ENCODE data around the gene NEK11.
A peak's percentile ranks its signal among the peaks of the same experiment; 100 is the strongest.
"Not testable (repeated sequence)": the region's sequence is repeated elsewhere in the genome, so short reads cannot be mapped to it uniquely, and the experiment has no call there.

The NEK11 gene

GRCh38 chr3:131020122-131020693 lies 6.5 kb upstream of the NEK11 start:
- no peak overlapping the region for H3K27ac Mint-ChIP-seq
- peaks cover 49% of the 10 kb centered on the region for H3K36me3 Mint-ChIP-seq (ENCODE audit: low read depth)
- no peaks in the 10 kb centered on the region for H3K27me3 Mint-ChIP-seq (ENCODE audit: low read depth)
- H3K9me3 Mint-ChIP-seq: no peaks in the 10 kb centered on the region
- peaks cover 33% of the 10 kb centered on the region for H3K4me1 Mint-ChIP-seq (ENCODE audit: low read depth)
- H3K4me3 Mint-ChIP-seq: no peak overlapping the region
- no peak for DNase-seq (ENCODE audit: low spot score)

DNA sequence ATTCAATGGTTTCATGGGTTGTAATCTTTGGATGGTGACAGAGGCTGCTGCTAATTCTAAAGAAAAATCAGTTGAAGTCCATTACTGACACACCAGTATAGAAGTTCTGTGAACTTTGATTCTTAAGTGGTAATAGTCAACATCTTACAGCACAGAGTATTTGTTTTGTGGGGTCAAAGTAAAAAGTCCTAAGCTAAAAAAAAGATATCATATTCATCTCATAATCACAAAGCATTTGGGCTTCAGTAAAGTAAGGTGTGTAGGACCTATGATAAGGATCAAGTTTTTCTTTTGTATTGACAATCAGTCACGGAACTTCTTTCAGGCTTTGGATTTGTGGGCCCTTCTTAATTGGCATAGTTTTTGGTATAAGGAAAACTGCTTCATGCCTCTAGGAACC lies 1.1 kb upstream of the NEK11 start:
- peaks cover 45% of the 10 kb centered on the region for H3K4me1 Mint-ChIP-seq (ENCODE audit: low read depth)

GRCh38 chr3:131028844-131029243 lies 2.2 kb downstream of the NEK11 start:
- no peak overlapping the region for H3K27ac Mint-ChIP-seq
- peaks cover 4% of the 10 kb centered on the region for H3K27me3 Mint-ChIP-seq (ENCODE audit: low read depth)
- peaks cover 13% of the 10 kb centered on the region for H3K36me3 Mint-ChIP-seq (ENCODE audit: low read depth)
- DNase-seq (ENCODE audit: low spot score): no peak
- no peaks in the 10 kb centered on the region for H3K9me3 Mint-ChIP-seq
- H3K4me3 Mint-ChIP-seq: no peak overlapping the region
- H3K4me1 Mint-ChIP-seq (ENCODE audit: low read depth): peaks cover 31% of the 10 kb centered on the region

More for the DNA sequence above, 1.1 kb upstream of the NEK11 start:
- no peaks in the 10 kb centered on the region for H3K9me3 Mint-ChIP-seq
- H3K27ac Mint-ChIP-seq: peak overlapping the region; percentile 94
- peaks cover 4% of the 10 kb centered on the region for H3K27me3 Mint-ChIP-seq (ENCODE audit: low read depth)
- DNase-seq (ENCODE audit: low spot score): no peak
- H3K4me3 Mint-ChIP-seq: peak overlapping the region; percentile 84
- peaks cover 25% of the 10 kb centered on the region for H3K36me3 Mint-ChIP-seq (ENCODE audit: low read depth)

DNA sequence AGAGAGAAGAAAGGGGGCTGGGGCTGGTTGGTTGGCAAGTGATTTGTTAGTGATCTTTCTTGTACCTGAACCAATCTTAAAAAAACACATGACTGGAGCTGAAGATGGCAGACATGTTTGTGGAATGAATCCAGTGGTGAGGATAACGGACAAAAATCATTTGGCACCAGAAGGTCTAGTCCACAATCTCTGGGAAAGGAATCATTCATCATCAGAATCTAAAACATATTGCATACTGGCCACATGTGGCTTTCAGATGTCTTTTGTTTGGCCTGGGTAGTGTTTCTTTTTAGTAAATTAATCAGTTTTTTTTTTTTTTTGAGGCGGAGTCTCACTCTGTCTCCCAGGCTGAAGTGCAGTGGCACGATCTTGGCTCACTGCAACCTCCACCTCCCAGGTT lies 5.0 kb downstream of the NEK11 start:
- H3K27ac Mint-ChIP-seq: no peak overlapping the region
- no peak overlapping the region for H3K4me3 Mint-ChIP-seq
- peaks cover 4% of the 10 kb centered on the region for H3K27me3 Mint-ChIP-seq (ENCODE audit: low read depth)

DNA sequence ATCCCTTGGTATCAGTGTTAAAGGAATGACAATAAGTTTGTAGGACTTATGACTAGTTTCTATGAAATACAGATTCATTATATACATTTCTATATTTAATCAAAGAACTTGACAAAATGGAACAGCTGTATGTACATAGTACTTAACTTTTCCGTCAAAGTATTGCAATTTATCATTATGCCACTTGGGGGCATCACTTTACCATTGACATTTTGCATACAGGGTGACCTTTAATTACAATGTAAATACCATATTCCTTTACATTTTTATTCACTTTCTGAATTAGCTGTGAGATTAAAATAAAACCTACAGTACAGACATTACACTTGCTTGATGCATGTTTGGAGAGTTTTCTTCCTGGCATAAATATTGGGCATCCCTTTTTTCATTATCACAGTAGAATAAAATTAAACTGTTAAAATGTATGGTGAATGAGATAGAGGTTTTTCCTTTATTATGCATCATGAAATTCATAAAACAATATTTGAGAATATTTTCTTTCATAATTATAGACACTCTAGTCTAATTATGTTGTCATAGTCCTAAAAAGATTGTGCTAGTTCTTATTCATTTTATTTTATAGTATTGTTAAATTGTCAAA lies 6.9 kb downstream of the NEK11 start:
- Mint-ChIP-seq H3K27ac (no peak overlapping the region), H3K4me1 (ENCODE audit: low read depth) (peaks cover 6% of the 10 kb centered on the region), H3K36me3 (ENCODE audit: low read depth) (no peaks in the 10 kb centered on the region), H3K9me3 (no peaks in the 10 kb centered on the region), H3K27me3 (ENCODE audit: low read depth) (peaks cover 3% of the 10 kb centered on the region), H3K4me3 (no peak overlapping the region)
- DNase-seq (ENCODE audit: low spot score): no peak

More for the DNA sequence above, 5.0 kb downstream of the NEK11 start:
- no peak for DNase-seq (ENCODE audit: low spot score)
- H3K9me3 Mint-ChIP-seq: no peaks in the 10 kb centered on the region
- peaks cover 8% of the 10 kb centered on the region for H3K4me1 Mint-ChIP-seq (ENCODE audit: low read depth)
- no peaks in the 10 kb centered on the region for H3K36me3 Mint-ChIP-seq (ENCODE audit: low read depth)

- Mint-ChIP-seq H3K4me1 (ENCODE audit: low read depth) (peaks cover 13% of the 10 kb centered on the region), H3K27ac (no peak overlapping the region), H3K36me3 (ENCODE audit: low read depth) (no peaks in the 10 kb centered on the region), H3K4me3 (no peak overlapping the region), H3K9me3 (peaks cover under 1% of the 10 kb centered on the region), H3K27me3 (ENCODE audit: low read depth) (peaks cover 2% of the 10 kb centered on the region)
- no peak for DNase-seq (ENCODE audit: low spot score)
Observed at GRCh38 chr3:131036200-131036816, 9.6 kb downstream of the NEK11 start.

- H3K9me3 Mint-ChIP-seq: peaks cover 5% of the 10 kb centered on the region
- H3K4me1 Mint-ChIP-seq (ENCODE audit: low read depth): peaks cover 17% of the 10 kb centered on the region
- no peak overlapping the region for H3K27ac Mint-ChIP-seq
- DNase-seq (ENCODE audit: low spot score): no peak
- H3K4me3 Mint-ChIP-seq: no peak overlapping the region
- peaks cover 4% of the 10 kb centered on the region for H3K36me3 Mint-ChIP-seq (ENCODE audit: low read depth)
- H3K27me3 Mint-ChIP-seq (ENCODE audit: low read depth): peaks cover 2% of the 10 kb centered on the region
Observed at GRCh38 chr3:131036986-131037385, 10.3 kb downstream of the NEK11 start.

DNA sequence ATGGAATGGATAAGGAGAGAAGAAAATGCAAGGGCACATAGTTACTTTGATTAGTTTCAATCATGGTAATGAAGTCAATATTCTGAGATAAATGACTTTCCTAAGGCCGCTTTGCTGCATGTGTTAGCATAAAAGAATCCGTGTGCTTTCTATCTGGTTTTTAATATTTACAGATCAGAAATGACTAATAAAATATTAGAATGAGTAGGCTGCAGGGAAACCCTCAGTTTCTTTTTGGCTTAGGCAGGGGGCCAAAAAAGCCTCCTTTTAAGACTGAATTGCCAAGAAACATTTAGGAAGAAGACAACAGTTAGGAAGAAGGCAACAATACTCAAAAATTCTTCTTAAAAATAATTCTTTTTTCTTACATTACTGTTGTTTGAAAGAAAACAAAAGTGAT lies 11.6 kb downstream of the NEK11 start:
- DNase-seq (ENCODE audit: low spot score): no peak
- Mint-ChIP-seq H3K4me3 (no peak overlapping the region), H3K4me1 (ENCODE audit: low read depth) (peaks cover 26% of the 10 kb centered on the region), H3K9me3 (peaks cover 8% of the 10 kb centered on the region), H3K36me3 (ENCODE audit: low read depth) (peaks cover 7% of the 10 kb centered on the region), H3K27ac (no peak overlapping the region), H3K27me3 (ENCODE audit: low read depth) (peaks cover 2% of the 10 kb centered on the region)

- not testable (repeated sequence) for H3K27ac Mint-ChIP-seq
- H3K27me3 Mint-ChIP-seq (ENCODE audit: low read depth): peaks cover 27% of the 10 kb centered on the region
- DNase-seq (ENCODE audit: low spot score): peak; percentile 14
- H3K9me3 Mint-ChIP-seq: peaks cover 24% of the 10 kb centered on the region
- peak overlapping the region; percentile 38 for H3K4me3 Mint-ChIP-seq
- H3K4me1 Mint-ChIP-seq (ENCODE audit: low read depth): peaks cover 33% of the 10 kb centered on the region
- H3K36me3 Mint-ChIP-seq (ENCODE audit: low read depth): peaks cover 21% of the 10 kb centered on the region
Observed at GRCh38 chr3:131042271-131042985, 15.8 kb downstream of the NEK11 start.

DNA sequence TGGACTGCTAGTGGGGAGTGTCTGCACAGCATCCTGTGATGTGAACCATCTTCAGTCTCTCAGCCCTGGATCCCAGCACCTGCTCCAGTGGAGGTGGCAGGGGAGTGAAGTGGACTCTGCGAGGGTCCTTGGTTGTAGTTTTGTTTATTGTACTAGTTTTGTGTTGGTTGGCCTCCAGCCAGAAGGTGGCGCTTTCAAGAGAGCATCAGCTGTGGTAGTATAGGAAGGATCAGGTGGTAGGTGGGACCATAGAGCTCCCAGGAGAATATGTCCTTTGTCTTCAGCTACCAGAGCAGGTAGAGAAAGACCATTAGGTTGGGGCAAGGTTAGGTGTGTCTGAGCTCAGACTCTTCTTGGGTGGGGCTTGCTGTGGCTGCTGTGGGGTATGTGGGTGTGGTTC lies 20.9 kb downstream of the NEK11 start:
- Mint-ChIP-seq H3K27ac (no peak overlapping the region), H3K36me3 (ENCODE audit: low read depth) (peaks cover 17% of the 10 kb centered on the region), H3K9me3 (peaks cover 19% of the 10 kb centered on the region)

GRCh38 chr3:131048030-131048429 lies 21.4 kb downstream of the NEK11 start:
- Mint-ChIP-seq H3K4me3 (no peak overlapping the region), H3K27ac (no peak overlapping the region), H3K4me1 (ENCODE audit: low read depth) (peaks cover 12% of the 10 kb centered on the region), H3K9me3 (peaks cover 19% of the 10 kb centered on the region), H3K36me3 (ENCODE audit: low read depth) (peaks cover 17% of the 10 kb centered on the region), H3K27me3 (ENCODE audit: low read depth) (peaks cover 26% of the 10 kb centered on the region)
- no peak for DNase-seq (ENCODE audit: low spot score)

More for the DNA sequence above, 20.9 kb downstream of the NEK11 start:
- H3K27me3 Mint-ChIP-seq (ENCODE audit: low read depth): peaks cover 26% of the 10 kb centered on the region
- peaks cover 16% of the 10 kb centered on the region for H3K4me1 Mint-ChIP-seq (ENCODE audit: low read depth)
- DNase-seq (ENCODE audit: low spot score): no peak
- H3K4me3 Mint-ChIP-seq: no peak overlapping the region

DNA sequence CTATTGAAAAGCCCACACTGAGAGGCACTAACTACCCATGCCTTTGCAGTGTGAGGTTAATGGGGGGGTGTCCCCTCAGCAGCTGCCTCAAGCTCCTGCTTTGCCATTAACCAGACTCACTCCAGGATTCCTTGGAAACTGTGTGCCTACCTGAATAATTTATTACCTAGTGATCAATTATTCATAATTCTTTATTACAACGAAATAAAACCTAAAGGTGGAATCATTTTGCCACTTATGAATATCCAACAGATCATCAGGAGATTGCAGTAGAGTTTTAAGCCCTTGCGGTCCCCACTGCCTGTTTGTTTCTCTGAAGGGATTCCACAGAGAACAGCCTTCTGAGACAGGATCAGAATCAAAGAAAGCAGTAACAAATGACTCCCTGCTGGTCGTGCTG lies 23.3 kb downstream of the NEK11 start:
- no peak overlapping the region for H3K27ac Mint-ChIP-seq
- no peak overlapping the region for H3K4me3 Mint-ChIP-seq

DNA sequence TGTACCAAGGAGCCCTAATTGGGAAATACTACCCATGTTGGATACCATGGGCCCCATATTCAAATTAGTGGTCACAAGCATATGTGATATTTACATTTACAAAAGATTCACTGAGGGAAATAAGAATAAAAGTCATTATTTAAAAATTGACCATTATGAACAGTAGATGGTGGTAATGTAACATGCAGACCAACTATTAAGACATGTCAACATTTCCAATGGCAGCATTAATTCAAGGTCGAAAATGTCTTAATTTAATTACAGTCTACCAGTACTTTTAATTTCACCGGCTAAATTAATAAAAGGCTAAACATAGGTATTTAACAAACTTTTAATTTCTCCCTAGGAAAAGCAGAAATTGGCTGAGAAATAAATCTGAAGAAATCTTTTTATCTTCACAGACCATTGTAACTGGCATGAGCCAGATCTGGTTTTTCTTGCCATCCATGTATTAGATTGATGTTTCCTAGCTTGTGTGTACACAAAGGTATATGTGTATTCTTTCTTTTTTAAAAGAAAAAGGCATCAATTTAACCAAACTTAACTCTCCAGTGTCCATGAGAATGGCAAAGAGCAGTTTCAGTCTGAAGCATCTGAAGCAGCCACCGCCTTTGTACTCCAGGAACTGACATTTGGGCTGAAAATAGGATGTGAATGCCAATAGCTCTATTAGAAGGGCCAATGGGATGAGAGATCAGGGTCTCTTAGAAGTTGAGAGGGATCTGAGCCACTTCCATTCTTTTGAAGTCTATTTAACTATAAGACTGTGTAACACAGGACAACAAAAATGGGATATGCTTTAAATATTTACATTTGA lies 26.6 kb downstream of the NEK11 start:
- Mint-ChIP-seq H3K27me3 (ENCODE audit: low read depth) (peaks cover 4% of the 10 kb centered on the region), H3K27ac (no peak overlapping the region), H3K4me3 (no peak overlapping the region), H3K36me3 (ENCODE audit: low read depth) (no peaks in the 10 kb centered on the region), H3K9me3 (no peaks in the 10 kb centered on the region), H3K4me1 (ENCODE audit: low read depth) (peaks cover 1% of the 10 kb centered on the region)
- no peak for DNase-seq (ENCODE audit: low spot score)

More for the DNA sequence above, 23.3 kb downstream of the NEK11 start:
- Mint-ChIP-seq H3K9me3 (peaks cover under 1% of the 10 kb centered on the region), H3K27me3 (ENCODE audit: low read depth) (peaks cover 18% of the 10 kb centered on the region), H3K36me3 (ENCODE audit: low read depth) (peaks cover 1% of the 10 kb centered on the region), H3K4me1 (ENCODE audit: low read depth) (peaks cover 8% of the 10 kb centered on the region)
- no peak for DNase-seq (ENCODE audit: low spot score)

Data from T-helper 2 cell treated with Interferon-gamma antibody and Interleukin-4, amounts not matched to agents 5 μg/mL and 100 μg/mL, for 36 hours (primary cell).